RWPE1 (cell line): ENCODE data around the gene KL.

Source experiments
- CTCF ChIA-PET: fragments of 350-600 bp; sonication (Branson Sonifier 250); formaldehyde crosslinking; extraction: SDS; loops from one replicate; lab custom pipeline; 2021; lab: Yijun Ruan, JAX
- POLR2A ChIA-PET: fragments of 400-600 bp; formaldehyde crosslinking; extraction: SDS; loops from one replicate; lab custom pipeline; 2020; ENCODE audit warnings: antibody characterized with exemption; ENCODE audit not compliant: low non-redundant PET; lab: Yijun Ruan, JAX
- DNase-seq: peaks from one replicate; pipeline ENCODE4 v3.0.0; 2012; ENCODE audit warnings: low spot score
- H3K27ac ChIP-seq: fragments of 450-650 bp; 2 replicates; pipeline ENCODE4 v1.5.1; 2017
- TF ChIP-seq, protein P1 (sequence below): fragments of 450-650 bp; conservative IDR thresholded peaks from 2 replicates; pipeline ENCODE4 v1.5.1; 2017; ENCODE audit warnings: low read depth, mild to moderate bottlenecking

KL gene

DNA sequence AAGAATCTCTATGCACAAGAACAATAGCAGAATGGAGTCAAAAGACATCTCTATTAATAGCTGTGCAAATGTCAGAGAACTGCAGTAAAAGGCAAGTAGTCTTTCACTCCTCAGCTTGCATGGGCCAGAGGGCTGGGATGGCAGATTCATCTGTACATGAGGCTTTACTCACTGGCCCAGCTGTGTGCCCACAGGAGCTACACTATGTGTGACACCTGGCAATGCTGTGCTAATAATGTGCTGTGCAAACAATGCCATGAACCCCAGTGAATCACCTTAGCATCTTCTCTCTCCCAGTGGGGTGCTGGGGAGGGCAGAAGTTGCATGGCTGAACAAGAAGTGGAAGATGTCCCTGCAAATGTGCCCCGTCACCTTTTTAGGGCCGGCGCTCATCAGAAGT lies 73.1 kb downstream of the KL start:
- DNase-seq, result no peak
- H3K27ac ChIP-seq, result no peak overlapping the region
- ChIA-PET CTCF (no interaction called here), POLR2A (no interaction called here)
- TF ChIP-seq, protein P1, sequence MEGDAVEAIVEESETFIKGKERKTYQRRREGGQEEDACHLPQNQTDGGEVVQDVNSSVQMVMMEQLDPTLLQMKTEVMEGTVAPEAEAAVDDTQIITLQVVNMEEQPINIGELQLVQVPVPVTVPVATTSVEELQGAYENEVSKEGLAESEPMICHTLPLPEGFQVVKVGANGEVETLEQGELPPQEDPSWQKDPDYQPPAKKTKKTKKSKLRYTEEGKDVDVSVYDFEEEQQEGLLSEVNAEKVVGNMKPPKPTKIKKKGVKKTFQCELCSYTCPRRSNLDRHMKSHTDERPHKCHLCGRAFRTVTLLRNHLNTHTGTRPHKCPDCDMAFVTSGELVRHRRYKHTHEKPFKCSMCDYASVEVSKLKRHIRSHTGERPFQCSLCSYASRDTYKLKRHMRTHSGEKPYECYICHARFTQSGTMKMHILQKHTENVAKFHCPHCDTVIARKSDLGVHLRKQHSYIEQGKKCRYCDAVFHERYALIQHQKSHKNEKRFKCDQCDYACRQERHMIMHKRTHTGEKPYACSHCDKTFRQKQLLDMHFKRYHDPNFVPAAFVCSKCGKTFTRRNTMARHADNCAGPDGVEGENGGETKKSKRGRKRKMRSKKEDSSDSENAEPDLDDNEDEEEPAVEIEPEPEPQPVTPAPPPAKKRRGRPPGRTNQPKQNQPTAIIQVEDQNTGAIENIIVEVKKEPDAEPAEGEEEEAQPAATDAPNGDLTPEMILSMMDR, result no peak

DNA sequence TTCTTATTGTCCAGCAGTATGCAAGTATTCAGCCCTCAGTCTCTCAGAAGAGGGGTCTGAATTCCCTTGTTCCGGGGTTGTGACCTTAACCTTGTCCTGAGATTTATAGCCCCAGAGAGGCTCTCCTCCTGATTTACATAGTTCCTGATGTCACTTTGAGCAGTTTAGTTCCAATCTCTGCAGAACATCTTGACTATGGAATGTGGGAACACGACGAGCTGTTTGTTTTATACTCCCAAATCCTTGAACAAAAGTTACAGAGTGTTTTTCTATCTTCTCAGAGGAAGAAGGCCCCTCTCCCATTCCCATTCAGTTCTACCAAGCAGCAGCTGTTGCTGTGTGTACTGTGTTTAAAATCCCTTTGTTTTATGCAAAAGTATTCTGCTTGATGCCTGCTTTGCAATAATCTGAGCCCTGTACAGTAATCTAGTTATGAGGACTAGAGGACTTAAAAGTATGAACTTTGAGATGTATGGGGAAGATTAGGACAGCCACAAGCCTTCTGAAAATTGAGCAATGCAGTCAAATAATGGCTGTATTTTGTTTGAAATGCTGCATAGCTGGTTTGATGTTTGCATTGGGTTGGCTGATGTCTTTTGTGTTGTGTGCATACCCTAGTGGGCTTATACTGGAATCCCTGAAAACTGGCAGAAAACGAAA lies 74.7 kb downstream of the KL start:
- POLR2A ChIA-PET, result no interaction called here
- TF ChIP-seq, protein P1, result no peak
- CTCF ChIA-PET, result no interaction called here

DNA sequence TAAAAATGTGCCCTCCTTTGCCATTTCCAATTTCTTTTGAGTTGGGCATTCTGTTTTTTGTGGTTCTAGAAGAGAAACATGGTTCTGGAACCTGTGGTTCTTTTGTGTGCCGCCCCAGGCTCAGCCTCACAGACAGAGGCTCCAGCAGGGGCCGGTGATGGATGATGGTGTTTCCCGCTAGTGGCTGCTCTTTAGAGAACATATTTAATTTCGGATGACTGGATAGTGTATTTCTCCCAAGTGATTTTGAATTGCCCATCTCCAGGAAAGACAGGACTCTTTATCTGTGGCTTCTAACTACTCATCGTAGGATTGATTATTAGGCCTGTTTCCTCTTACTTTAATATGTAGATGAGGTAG lies 75.2 kb downstream of the KL start:
- TF ChIP-seq, protein P1, result no peak
- no peak for DNase-seq
- ChIA-PET CTCF (no interaction called here), POLR2A (no interaction called here)
- no peak overlapping the region for H3K27ac ChIP-seq

More for the DNA sequence above, 74.7 kb downstream of the KL start:
- H3K27ac ChIP-seq, result no peak overlapping the region
- no peak for DNase-seq

DNA sequence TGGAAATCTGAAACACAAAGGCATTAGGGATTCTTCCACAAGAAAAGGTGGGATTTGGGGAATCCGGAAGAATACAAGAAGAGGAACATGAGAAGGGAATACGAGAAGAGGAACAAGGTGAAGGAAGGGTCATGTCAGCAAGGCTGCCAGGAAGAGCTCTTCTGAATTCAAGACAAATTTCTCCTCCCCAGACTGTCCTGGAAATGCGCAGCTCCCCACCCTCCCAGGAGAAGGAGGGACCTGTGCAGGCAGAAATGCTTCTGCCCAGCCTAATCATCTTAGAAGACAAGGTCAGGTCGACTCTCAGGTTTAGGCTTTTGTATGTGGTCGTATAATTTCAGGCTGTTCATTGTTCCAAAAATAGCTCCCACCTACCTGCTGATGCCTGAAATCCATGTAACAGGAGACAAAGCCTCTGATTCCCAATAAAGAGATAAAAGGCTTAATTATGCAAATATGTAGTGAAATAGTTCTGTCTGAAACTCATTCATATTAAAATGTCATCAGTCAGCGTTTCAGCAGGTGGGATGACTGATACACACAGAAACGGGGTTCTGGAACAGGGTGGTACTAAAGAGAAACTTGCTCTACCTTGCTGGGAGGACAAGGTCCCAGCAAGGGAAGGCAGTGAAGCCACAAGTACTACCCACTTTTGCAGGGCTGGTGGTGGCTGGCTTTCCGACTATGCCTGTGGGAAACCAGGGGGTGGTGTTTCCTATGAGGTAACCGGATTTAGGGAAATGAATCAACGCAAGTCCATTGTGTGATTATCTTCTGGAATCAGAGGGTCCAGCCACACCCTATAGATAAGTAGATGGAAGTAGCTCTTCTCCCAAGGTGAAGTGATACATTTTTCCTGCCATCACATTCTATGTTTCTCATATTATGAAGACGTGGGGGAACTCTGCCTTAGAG lies 76.1 kb downstream of the KL start:
- no peak for DNase-seq
- TF ChIP-seq, protein P1, result no peak
- CTCF ChIA-PET, result interaction anchor here (0.6 kb wide), 1 partner anchor 257 kb away, joined by 4 read pairs; no protein-coding TSS in a partner anchor
- H3K27ac ChIP-seq, result no peak overlapping the region
- POLR2A ChIA-PET, result no interaction called here

DNA sequence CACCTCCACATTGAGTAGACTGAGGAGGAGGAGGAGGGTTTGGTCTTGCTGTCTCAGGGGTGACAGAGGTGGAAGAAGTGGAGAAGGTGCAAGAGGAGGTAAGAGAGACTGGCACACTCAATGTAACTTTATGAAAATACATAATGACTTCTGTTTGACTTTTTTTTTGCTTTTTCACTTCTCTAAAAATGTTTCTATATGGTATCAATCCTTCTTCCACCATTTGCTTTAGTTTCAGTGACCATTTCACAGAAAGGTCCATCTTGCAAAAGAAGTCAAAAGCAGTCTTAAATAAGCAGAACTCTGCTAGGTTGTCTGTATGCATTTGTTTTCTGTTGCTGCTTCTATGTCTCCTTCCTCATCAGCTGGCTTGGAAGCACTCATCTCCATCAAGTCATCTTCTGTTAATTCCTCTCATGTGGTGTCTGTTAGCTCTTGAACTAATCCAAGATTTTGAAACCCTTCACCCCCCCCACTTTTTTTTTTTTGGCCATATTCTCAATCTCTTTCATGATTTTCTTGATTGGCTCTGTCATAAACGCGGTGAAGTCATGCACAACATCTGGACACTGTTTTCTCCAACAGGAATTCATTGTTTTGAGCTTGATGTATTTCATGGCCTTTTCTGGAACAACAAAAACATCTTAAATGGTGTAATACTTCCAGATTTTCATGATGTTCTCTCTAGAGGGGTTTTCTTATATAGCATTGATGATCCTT lies 80.8 kb downstream of the KL start:
- TF ChIP-seq, protein P1, result no peak
- POLR2A ChIA-PET, result no interaction called here
- H3K27ac ChIP-seq, result no peak overlapping the region
- CTCF ChIA-PET, result interaction anchor here (0.6 kb wide), 1 partner anchor 10 kb away, joined by 3 read pairs; no protein-coding TSS in a partner anchor
- no peak for DNase-seq

DNA sequence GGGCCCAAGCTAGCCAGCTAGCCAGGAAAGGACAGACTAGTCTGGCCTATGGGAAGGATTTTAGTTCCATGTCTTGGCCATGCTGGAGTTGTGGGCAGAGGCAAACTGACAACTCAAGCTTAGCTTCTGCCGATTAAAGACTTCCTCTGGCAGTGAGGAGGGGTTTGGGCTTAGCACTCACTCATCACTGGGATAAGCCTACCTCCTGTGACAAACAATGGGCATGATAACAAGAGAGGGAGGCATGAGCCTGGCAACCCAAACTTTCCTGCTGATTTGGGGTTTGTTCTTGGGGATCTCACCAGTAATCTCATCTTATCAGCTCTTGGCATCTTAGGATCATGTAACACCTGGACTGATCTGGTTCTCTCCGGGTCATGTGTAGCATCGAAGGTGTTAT lies 83.6 kb downstream of the KL start:
- POLR2A ChIA-PET, result no interaction called here
- DNase-seq, result no peak
- no peak overlapping the region for H3K27ac ChIP-seq
- TF ChIP-seq, protein P1, result no peak
- CTCF ChIA-PET, result no interaction called here
